SK-N-SH (cell line): ENCODE results near the gene ACKR3. TPM values are rescaled to one million over a fixed set of nuclear protein-coding genes. Genes with fewer than 3 reads are reported as not detected.

Source experiments
- CTCF ChIA-PET: fragments of 300-600, 350-600 bp; formaldehyde crosslinking; extraction: SDS; loops from one replicate; lab custom pipeline; 2021; lab: Yijun Ruan, JAX
- POLR2A ChIA-PET: fragments of 350-600 bp; sonication (Branson Sonifier 250); formaldehyde crosslinking; extraction: SDS; loops from one replicate; lab custom pipeline; 2020; ENCODE audit warnings: antibody characterized with exemption, inconsistent platforms; lab: Yijun Ruan, JAX
- DNase-seq: peaks from one replicate; pipeline ENCODE4 v3.0.0; 2012
- H2AFZ ChIP-seq: fragments of 200-600 bp; sonication (generic); 2 replicates; pipeline ENCODE4 v1.8.1; 2016; ENCODE audit warnings: antibody characterized with exemption, mild to moderate bottlenecking, low read depth
- H3F3A ChIP-seq: fragments of 200-600 bp; sonication (generic); replicated peaks from 2 replicates; pipeline ENCODE3; 2016; ENCODE audit warnings: antibody characterized with exemption, mild to moderate bottlenecking; ENCODE audit not compliant: insufficient read depth
- H3K27ac ChIP-seq, 2 experiments: fragments of 200-500 bp in 1 of 2; fragments of 200-600 bp in 1 of 2; sonication (Bioruptor generic) in 1 of 2; sonication (generic), shearing (Covaris generic) in 1 of 2; 2 replicates each; pipeline versions ENCODE4 v1.5.1 to v1.6.1; 2014 to 2016; ENCODE audit warnings: low read depth in 2 of 2, inconsistent platforms in 1 of 2, low read length in 1 of 2, mild to moderate bottlenecking in 1 of 2, mixed read lengths in 1 of 2
- H3K27me3 ChIP-seq: fragments of 200-600 bp; sonication (generic), shearing (Covaris generic); 2 replicates; pipeline ENCODE4 v1.6.1; 2016; ENCODE audit warnings: mixed run types; ENCODE audit not compliant: insufficient read depth
- H3K36me3 ChIP-seq, 2 experiments: fragments of 200-500 bp in 1 of 2; fragments of 200-600 bp in 1 of 2; sonication (Bioruptor generic) in 1 of 2; sonication (generic) in 1 of 2; replicated peaks in 1 of 2; 2 replicates each; pipeline versions ENCODE3 to v1.5.1; 2014 to 2016; ENCODE audit warnings: low read length in 1 of 2, mild to moderate bottlenecking in 1 of 2; ENCODE audit not compliant: insufficient read depth in 2 of 2, control insufficient read depth in 1 of 2
- H3K4me1 ChIP-seq, 2 experiments: fragments of 200-500 bp in 1 of 2; fragments of 200-600 bp in 1 of 2; sonication (Bioruptor generic) in 1 of 2; sonication (generic), shearing (Covaris generic) in 1 of 2; 2 replicates each; pipeline versions ENCODE4 v1.5.1 to v1.6.1; 2014 to 2016; ENCODE audit warnings: low read depth in 1 of 2, low read length in 1 of 2, mixed run types in 1 of 2; ENCODE audit not compliant: insufficient read depth in 2 of 2, control insufficient read depth in 1 of 2
- H3K4me2 ChIP-seq: fragments of 200-600 bp; sonication (generic), shearing (Covaris generic); 2 replicates; pipeline ENCODE4 v1.6.1; 2017; ENCODE audit warnings: mixed run types
- H3K4me3 ChIP-seq, 2 experiments: fragments of 200-500 bp in 1 of 2; fragments of 200-600 bp in 1 of 2; sonication (Bioruptor generic) in 1 of 2; sonication (generic), shearing (Covaris generic) in 1 of 2; 2 replicates each; pipeline versions ENCODE4 v1.5.1 to v1.8.1; 2014 to 2016; ENCODE audit warnings: low read depth in 2 of 2, inconsistent platforms in 1 of 2, low read length in 1 of 2, mild to moderate bottlenecking in 1 of 2, mixed read lengths in 1 of 2, moderate library complexity in 1 of 2
- H3K79me2 ChIP-seq: fragments of 200-600 bp; sonication (generic); 2 replicates; pipeline ENCODE4 v1.8.1; 2017; ENCODE audit warnings: mild to moderate bottlenecking; ENCODE audit not compliant: insufficient read depth
- H3K9ac ChIP-seq: fragments of 200-600 bp; sonication (generic); 2 replicates; pipeline ENCODE4 v1.6.1; 2017; ENCODE audit warnings: mixed run types
- H3K9me2 ChIP-seq: fragments of 200-600 bp; sonication (generic); 2 replicates; pipeline ENCODE4 v1.6.1; 2017; ENCODE audit warnings: mixed run types
- H3K9me3 ChIP-seq: fragments of 200-600 bp; sonication (generic); 2 replicates; pipeline ENCODE4 v1.6.1; 2017; ENCODE audit warnings: mixed run types, mild to moderate bottlenecking, moderate library complexity
- H4K20me1 ChIP-seq: fragments of 200-600 bp; sonication (generic); 2 replicates; pipeline ENCODE4 v1.6.1; 2017; ENCODE audit warnings: mild to moderate bottlenecking, mixed run types; ENCODE audit not compliant: insufficient read depth
- EZH2phosphoT487 ChIP-seq: fragments of 200-600 bp; sonication (generic); IDR thresholded peaks from 2 replicates; pipeline ENCODE4 v1.6.1; 2017; ENCODE audit warnings: low read depth, mixed run types, mild to moderate bottlenecking, antibody characterized with exemption, moderate library complexity, borderline replicate concordance
- FOXJ3 ChIP-seq: sonication (generic); formaldehyde crosslinking; IDR thresholded peaks from 2 replicates; pipeline ENCODE4 v1.5.1; 2020; ENCODE audit warnings: mild to moderate bottlenecking, missing genetic modification reagents
- GATA2 ChIP-seq: sonication (generic); formaldehyde crosslinking; IDR thresholded peaks from 2 replicates; pipeline ENCODE4 v1.5.0; 2020; ENCODE audit warnings: mild to moderate bottlenecking, missing genetic modification reagents
- MAX ChIP-seq: IDR thresholded peaks from 2 replicates; pipeline ENCODE4 v1.4.0; 2012; ENCODE audit warnings: low read depth
- RCOR1 ChIP-seq: fragments of 150-350 bp; IDR thresholded peaks from 2 replicates; pipeline ENCODE4 v1.6.1; 2017; ENCODE audit warnings: antibody characterized with exemption, low read length
- RXRA ChIP-seq: IDR thresholded peaks from 2 replicates; pipeline ENCODE4 v1.4.0; 2012; ENCODE audit warnings: low read depth, mild to moderate bottlenecking, borderline replicate concordance
- SMC3 ChIP-seq: IDR thresholded peaks from 2 replicates; pipeline ENCODE4 v1.6.1; 2012; ENCODE audit warnings: low read depth, low read length, improper control_type of control experiment
- TAF1 ChIP-seq: IDR thresholded peaks from 2 replicates; pipeline ENCODE4 v1.6.1; 2012; ENCODE audit warnings: low read depth, mild to moderate bottlenecking, low read length, moderate library complexity, borderline replicate concordance
- ZBTB33 ChIP-seq: IDR thresholded peaks from 2 replicates; pipeline ENCODE4 v1.4.0; 2012; ENCODE audit warnings: low read depth, borderline replicate concordance
- WGBS: methylation state at CpG from one replicate; pipeline ENCODE4 v1.1.6; 2017; ENCODE audit warnings: low lambda C conversion rate; 5-methylcytosine and 5-hydroxymethylcytosine counted together
- polyA plus RNA-seq, 3 experiments: library from polyadenylated mRNA; depleted of rRNA; stranded (reverse); fragments of >200 nt; gene quantifications; 2 replicates each; pipeline ENCODE4 v1.2.3, GENCODE V29; 2012

ACKR3 gene
- polyA plus RNA-seq, 1 of the 3 experiments (the other 2 are of a cell fraction) = not detected

- TF ChIP-seq RCOR1 = no peak
Observed at GRCh38 chr2:236576953-236577352, 7.3 kb downstream of the ACKR3 start (continued).

- no peak overlapping the region for H3K9ac ChIP-seq
- H3K4me2 ChIP-seq = no peak overlapping the region
- no peaks in the 10 kb centered on the region for H3K9me3 ChIP-seq
- ChIA-PET CTCF (no interaction called here), POLR2A (no interaction called here)
- no peak overlapping the region for H2AFZ ChIP-seq
- H3K9me2 ChIP-seq = no peaks in the 10 kb centered on the region
- H3K27ac ChIP-seq = no peak overlapping the region
- H3K4me1 ChIP-seq = no peaks in the 10 kb centered on the region
- no peaks in the 10 kb centered on the region; the same call in 1 of the 2 replicates for H3K27me3 ChIP-seq
- DNase-seq = no peak
- TF ChIP-seq FOXJ3 (CRISPR knock-in tag) (no peak), ZBTB33 (no peak)
- no peaks in the 10 kb centered on the region for H3F3A ChIP-seq
- H4K20me1 ChIP-seq = no peaks in the 10 kb centered on the region
- no peaks in the 10 kb centered on the region for H3K79me2 ChIP-seq
- 52% methylated on average over 15 of the region's 22 CpGs for WGBS
- H3K36me3 ChIP-seq = no peaks in the 10 kb centered on the region
- no peak overlapping the region for H3K4me3 ChIP-seq
Observed at GRCh38 chr2:236577481-236578410, 8.1 kb downstream of the ACKR3 start.

- WGBS = 45% methylated on average over 2 of the region's 15 CpGs
- H3F3A ChIP-seq = no peaks in the 10 kb centered on the region
- no peaks in the 10 kb centered on the region; the same call in 1 of the 2 replicates for H3K27me3 ChIP-seq
- no peak overlapping the region for H3K4me3 ChIP-seq
- H3K4me2 ChIP-seq = no peak overlapping the region
- no peaks in the 10 kb centered on the region for H3K9me3 ChIP-seq
- H3K9ac ChIP-seq = no peak overlapping the region
- POLR2A ChIA-PET = no interaction called here
- no peaks in the 10 kb centered on the region for H3K4me1 ChIP-seq
- TF ChIP-seq GATA2 (no peak), TAF1 (no peak), EZH2phosphoT487 (no peak), RCOR1 (no peak), MAX (no peak), RXRA (no peak), SMC3 (no peak)
- TF ChIP-seq, all 33 proteins: peak for 0
- no peak overlapping the region for H2AFZ ChIP-seq
- DNase-seq = no peak
- H3K36me3 ChIP-seq = no peaks in the 10 kb centered on the region
- H4K20me1 ChIP-seq = no peaks in the 10 kb centered on the region
- no peaks in the 10 kb centered on the region for H3K79me2 ChIP-seq
- H3K9me2 ChIP-seq = no peaks in the 10 kb centered on the region
- H3K27ac ChIP-seq = no peak overlapping the region
- CTCF ChIA-PET = no interaction called here
Observed at GRCh38 chr2:236578411-236578846, 8.8 kb downstream of the ACKR3 start.
